HG02763 (cell line): ENCODE measurements around the gene LAMC1.

Source experiments
- ATAC-seq: cut with Tn5 transposase; IDR thresholded peaks from one replicate; pipeline ENCODE4 v1.9.1; 2021; ENCODE audit warnings: mild to moderate bottlenecking, moderate library complexity; ENCODE audit not compliant: unreplicated experiment

The LAMC1 gene

GRCh38 chr1:183103147-183103546, 79.9 kb downstream of the LAMC1 start:
- ATAC-seq = no peak

- ATAC-seq = no peak
Measured at GRCh38 chr1:183103577-183103976, 80.4 kb downstream of the LAMC1 start.

GRCh38 chr1:183105449-183105848, 82.2 kb downstream of the LAMC1 start:
- ATAC-seq = no peak

- no peak for ATAC-seq
Measured at GRCh38 chr1:183106166-183106565, 82.9 kb downstream of the LAMC1 start.

GRCh38 chr1:183106746-183107145, 83.5 kb downstream of the LAMC1 start:
- no peak for ATAC-seq

- ATAC-seq = no peak
Measured at GRCh38 chr1:183110326-183110880, 87.2 kb downstream of the LAMC1 start.

- no peak for ATAC-seq
Measured at GRCh38 chr1:183114441-183114840, 91.2 kb downstream of the LAMC1 start.

- ATAC-seq = no peak
Measured at GRCh38 chr1:183116416-183116815, 93.2 kb downstream of the LAMC1 start.

GRCh38 chr1:183121609-183122008, 98.4 kb downstream of the LAMC1 start:
- no peak for ATAC-seq

GRCh38 chr1:183124259-183124658, 101.0 kb downstream of the LAMC1 start:
- ATAC-seq = no peak

GRCh38 chr1:183125279-183125999, 102.2 kb downstream of the LAMC1 start:
- ATAC-seq = no peak

GRCh38 chr1:183126000-183126366, 102.8 kb downstream of the LAMC1 start:
- ATAC-seq = no peak

GRCh38 chr1:183126528-183126927, 103.3 kb downstream of the LAMC1 start:
- ATAC-seq = no peak

- ATAC-seq = no peak
Measured at GRCh38 chr1:183129921-183130690, 106.9 kb downstream of the LAMC1 start.

GRCh38 chr1:183131166-183131565, 107.9 kb downstream of the LAMC1 start:
- no peak for ATAC-seq

- no peak for ATAC-seq
Measured at GRCh38 chr1:183135336-183135735, 112.1 kb downstream of the LAMC1 start.

GRCh38 chr1:183137782-183138181, 114.6 kb downstream of the LAMC1 start:
- ATAC-seq = no peak

GRCh38 chr1:183138301-183138700, 115.1 kb downstream of the LAMC1 start:
- ATAC-seq = no peak

- ATAC-seq = no peak
Measured at GRCh38 chr1:183139281-183139942, 116.2 kb downstream of the LAMC1 start.

GRCh38 chr1:183140633-183141032, 117.4 kb downstream of the LAMC1 start:
- no peak for ATAC-seq

- ATAC-seq = no peak
Measured at GRCh38 chr1:183142171-183142570, 119.0 kb downstream of the LAMC1 start.
